Measurements from ENCODE around the gene ZSCAN10. TPM values are rescaled to one million over a fixed set of nuclear protein-coding genes. Genes with fewer than 3 reads are reported as not detected.

The ZSCAN10 gene
- total RNA-seq, 1 experiment from 2014 or later: 207 TPM

DNA sequence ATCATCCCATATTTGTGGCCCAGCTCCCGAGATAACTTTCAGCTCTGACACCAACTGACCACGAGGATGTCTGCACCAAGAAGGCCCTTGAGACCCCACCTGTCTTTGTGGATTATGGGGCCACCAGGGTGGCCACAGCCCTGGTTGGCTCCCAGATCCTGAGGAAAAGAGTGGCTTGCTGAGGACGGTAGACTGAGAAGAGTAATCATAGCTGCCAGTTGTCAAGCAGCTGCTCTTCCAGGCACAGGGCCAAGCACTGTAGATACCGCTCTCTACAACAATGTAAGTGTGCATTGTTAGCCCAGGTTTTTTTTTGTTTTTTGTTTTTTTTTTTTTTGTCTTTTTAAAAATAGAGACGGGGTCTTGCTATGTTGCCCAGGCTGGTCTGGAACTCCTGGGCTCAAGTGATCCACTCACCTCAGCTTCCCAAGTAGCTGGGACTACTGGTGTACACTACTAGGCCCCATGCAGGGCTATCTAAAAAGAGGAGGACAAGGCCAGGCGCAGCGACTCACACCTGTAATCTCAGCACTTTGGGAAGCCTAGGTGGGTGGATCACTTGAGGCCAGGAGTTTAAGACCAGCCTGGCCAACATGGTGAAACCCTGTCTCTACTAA lies 22.9 kb upstream of the ZSCAN10 start:
- Histone ChIP-seq H4K91ac (ENCODE audit: insufficient read length, low read depth, low read length) (no peak overlapping the region), H3K4me1 (ENCODE audit: insufficient read depth, low read length) (no peaks in the 10 kb centered on the region), H3K23me2 (ENCODE audit: insufficient read length, low read depth, low read length, poor library complexity, severe bottlenecking) (peaks cover 13% of the 10 kb centered on the region), H3K14ac (ENCODE audit: insufficient read depth, low read length) (no peak overlapping the region), H3T11ph (ENCODE audit: low read length) (no peak overlapping the region), H3K23ac (ENCODE audit: insufficient read length, low read depth, low read length) (no peak overlapping the region), H2AFZ (ENCODE audit: low read length) (no peak overlapping the region), H2BK12ac (ENCODE audit: insufficient read length, low read depth, low read length) (no peak overlapping the region), H4K5ac (ENCODE audit: insufficient read length, low read depth, low read length) (no peak overlapping the region), H2BK15ac (ENCODE audit: low read depth, low read length) (no peak overlapping the region), H3K56ac (ENCODE audit: insufficient read length, low read depth, low read length) (no peak overlapping the region), H2BK120ac (ENCODE audit: low read depth, low read length, poor library complexity, severe bottlenecking) (no peak overlapping the region), H3K79me1 (ENCODE audit: insufficient read depth, low read depth, low read length, poor library complexity, severe bottlenecking) (no peaks in the 10 kb centered on the region), H4K8ac (replicated peaks; ENCODE audit: insufficient read length, low read depth, low read length) (no peak overlapping the region), H4K20me1 (ENCODE audit: control insufficient read depth, insufficient read depth, insufficient read length) (no peaks in the 10 kb centered on the region), H3K18ac (ENCODE audit: insufficient read length, low read depth, low read length) (no peak overlapping the region), H2AK5ac (ENCODE audit: insufficient read length, low read length) (no peak overlapping the region), H3K79me2 (ENCODE audit: insufficient read depth, low read length) (no peaks in the 10 kb centered on the region), H3K27me3 (ENCODE audit: insufficient read depth, low read length) (no peaks in the 10 kb centered on the region), H3K27ac (ENCODE audit: insufficient read length, low read depth, low read length) (no peak overlapping the region), H3K4me2 (ENCODE audit: insufficient read depth, insufficient read length, low read length) (no peak overlapping the region), H2BK5ac (ENCODE audit: insufficient read length, low read length) (no peak overlapping the region), H2BK20ac (ENCODE audit: low read depth, low read length, poor library complexity, severe bottlenecking) (no peak overlapping the region), H3K9me3 (ENCODE audit: control insufficient read depth, low read depth, low read length) (no peaks in the 10 kb centered on the region), H3K4ac (ENCODE audit: low read depth, low read length) (no peak overlapping the region), H3K9ac (ENCODE audit: extremely low read depth, insufficient read length, low read length) (no peak overlapping the region)
- Mint-ChIP-seq H3K27me3 (ENCODE audit: low read depth) (no peaks in the 10 kb centered on the region; the same call in 1 of the 2 replicates), H3K9me3 (no peaks in the 10 kb centered on the region), H3K4me3 (no peak overlapping the region), H3K27ac (0 out of 7 replicates have a peak overlapping the region, but pooled peaks of 1 of the 3 experiments have one; percentile 65), H3K36me3 (ENCODE audit: insufficient read depth in 1 of 3, low read depth in 3 of 3) (peaks cover 6 to 28% (median 18%) of the 10 kb centered on the region in 3 experiments), H3K4me1 (peaks cover 19 to 30% of the 10 kb centered on the region in 2 experiments)
- TF ChIP-seq, protein P1, sequence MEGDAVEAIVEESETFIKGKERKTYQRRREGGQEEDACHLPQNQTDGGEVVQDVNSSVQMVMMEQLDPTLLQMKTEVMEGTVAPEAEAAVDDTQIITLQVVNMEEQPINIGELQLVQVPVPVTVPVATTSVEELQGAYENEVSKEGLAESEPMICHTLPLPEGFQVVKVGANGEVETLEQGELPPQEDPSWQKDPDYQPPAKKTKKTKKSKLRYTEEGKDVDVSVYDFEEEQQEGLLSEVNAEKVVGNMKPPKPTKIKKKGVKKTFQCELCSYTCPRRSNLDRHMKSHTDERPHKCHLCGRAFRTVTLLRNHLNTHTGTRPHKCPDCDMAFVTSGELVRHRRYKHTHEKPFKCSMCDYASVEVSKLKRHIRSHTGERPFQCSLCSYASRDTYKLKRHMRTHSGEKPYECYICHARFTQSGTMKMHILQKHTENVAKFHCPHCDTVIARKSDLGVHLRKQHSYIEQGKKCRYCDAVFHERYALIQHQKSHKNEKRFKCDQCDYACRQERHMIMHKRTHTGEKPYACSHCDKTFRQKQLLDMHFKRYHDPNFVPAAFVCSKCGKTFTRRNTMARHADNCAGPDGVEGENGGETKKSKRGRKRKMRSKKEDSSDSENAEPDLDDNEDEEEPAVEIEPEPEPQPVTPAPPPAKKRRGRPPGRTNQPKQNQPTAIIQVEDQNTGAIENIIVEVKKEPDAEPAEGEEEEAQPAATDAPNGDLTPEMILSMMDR (conservative IDR thresholded peaks at IDR 0.05): no peak
- DNase-seq: no peak
- no CpG with 5 or more reads among the region's 7 CpGs for WGBS (ENCODE audit: extremely low coverage, insufficient read length, low lambda C conversion rate)

Data from H9 (cell line).